Ascending aorta (tissue), 2 donors: ENCODE measurements around the gene LHFPL2. TPM values are rescaled to one million over a fixed set of nuclear protein-coding genes. Genes with fewer than 3 reads are reported as not detected.
A peak's percentile ranks its signal among the peaks of the same experiment; 100 is the strongest.

ENCODE experiments used
- DNase-seq, 2 donors: peaks; one replicate each; pipeline ENCODE4 v3.0.0-alpha.2; 2019; ENCODE audit warnings: low spot score in 2 of 2
- H3K27ac ChIP-seq, 2 donors: fragments of 200-600 bp; sonication (generic); one replicate each; pipeline ENCODE4 v1.5.1; 2016 to 2017; ENCODE audit warnings: mild to moderate bottlenecking in 1 of 2
- H3K27me3 ChIP-seq: fragments of 200-600 bp; sonication (generic); one replicate; pipeline ENCODE4 v1.5.1; 2017
- H3K36me3 ChIP-seq, 2 donors: fragments of 200-600 bp; sonication (generic); one replicate each; pipeline ENCODE4 v1.5.1; 2016
- H3K4me1 ChIP-seq, 2 donors: fragments of 200-600 bp; sonication (generic); one replicate each; pipeline ENCODE4 v1.5.1; 2016 to 2017; ENCODE audit warnings: mild to moderate bottlenecking in 1 of 2
- H3K4me3 ChIP-seq, 2 donors: fragments of 200-600 bp; sonication (generic); one replicate each; pipeline ENCODE4 v1.5.1; 2016 to 2017; ENCODE audit warnings: mild to moderate bottlenecking in 1 of 2
- H3K9me3 ChIP-seq, 2 donors: fragments of 200-600 bp; sonication (generic); one replicate each; pipeline ENCODE4 v1.5.1; 2016
- CTCF ChIP-seq, 3 experiments: fragments of 200-600 bp in 2 of 3; fragments of 450-650 bp in 1 of 3; sonication (generic) in 2 of 3; IDR thresholded peaks; one replicate each; pipeline ENCODE4 v1.5.1; 2016 to 2019; ENCODE audit warnings: antibody characterized with exemption in 3 of 3, mild to moderate bottlenecking in 1 of 3, moderate library complexity in 1 of 3
- intact Hi-C: fragments of 100-400 bp; cut with DNase I; formaldehyde crosslinking; loops from one replicate; pipeline ENCODE4 v1.15.1; 2023
- total RNA-seq: library from RNA; depleted of rRNA; stranded (reverse); fragments of >200 nt; gene quantifications from one replicate; pipeline ENCODE4 v1.1.0, GENCODE V29; 2016

LHFPL2 gene
- total RNA-seq, 1 donor from 2014 or later, result 9.7 TPM

GRCh38 chr5:78593465-78593864 lies 55.1 kb downstream of the LHFPL2 start:
- Histone ChIP-seq H3K4me1 (peaks cover 14 to 47% of the 10 kb centered on the region in 2 donors), H3K4me3 (no peak overlapping the region), H3K27ac (peak overlapping the region; percentile 66 to 74), H3K36me3 (no peaks in the 10 kb centered on the region), H3K9me3 (no peaks in the 10 kb centered on the region), H3K27me3 (no peaks in the 10 kb centered on the region)
- no peak for TF ChIP-seq CTCF (IDR thresholded peaks at IDR 0.05)
- no peak for DNase-seq
- intact Hi-C loops, result no loop called here

DNA sequence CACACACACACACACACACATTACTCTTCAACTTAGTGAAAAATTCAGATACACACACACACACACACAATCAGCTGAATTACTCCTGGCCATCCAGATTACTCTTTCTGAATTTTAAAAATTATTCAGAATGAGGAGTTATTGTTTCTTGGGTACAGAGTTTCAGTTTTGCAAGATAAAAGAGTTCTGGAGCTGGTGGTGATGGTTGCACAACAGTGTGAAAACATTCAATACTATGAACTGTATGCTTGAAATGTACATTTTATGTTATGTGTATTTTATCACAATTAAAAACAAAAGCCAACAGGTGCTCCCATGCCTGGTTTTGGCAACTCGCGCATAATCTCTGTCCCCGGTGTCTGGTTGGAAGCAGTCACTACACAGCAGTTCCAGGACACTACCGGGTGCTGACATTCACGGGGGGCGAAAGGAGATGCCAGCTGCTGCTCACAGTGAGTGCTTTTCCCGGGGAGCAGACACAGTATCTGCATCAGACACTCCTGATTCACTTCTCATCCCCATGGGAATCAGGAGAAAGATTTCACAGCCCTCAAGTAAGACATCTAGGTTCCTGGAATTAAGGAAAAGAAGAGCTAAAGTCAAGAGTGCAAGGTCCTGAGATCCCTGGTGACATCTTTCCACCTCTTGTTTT lies 55.7 kb downstream of the LHFPL2 start:
- no peaks in the 10 kb centered on the region for H3K9me3 ChIP-seq
- no peak overlapping the region for H3K4me3 ChIP-seq
- peaks cover 14 to 47% of the 10 kb centered on the region in 2 donors for H3K4me1 ChIP-seq
- no peaks in the 10 kb centered on the region for H3K36me3 ChIP-seq
- no peak for DNase-seq
- intact Hi-C loops, result no loop called here
- TF ChIP-seq CTCF (IDR thresholded peaks at IDR 0.05), result no peak
- H3K27ac ChIP-seq, result peak overlapping the region in 1 of 2 donors; percentile 74
- no peaks in the 10 kb centered on the region for H3K27me3 ChIP-seq

- H3K4me1 ChIP-seq, result peaks cover 19 to 47% of the 10 kb centered on the region in 2 donors
- no peak for DNase-seq
- H3K36me3 ChIP-seq, result no peaks in the 10 kb centered on the region
- intact Hi-C loops, result no loop called here
- peak overlapping the region in 1 of 2 donors; percentile 24 for H3K27ac ChIP-seq
- TF ChIP-seq CTCF (IDR thresholded peaks at IDR 0.05), result no peak
- H3K9me3 ChIP-seq, result no peaks in the 10 kb centered on the region
- H3K4me3 ChIP-seq, result peak overlapping the region; percentile 10 to 17
- no peaks in the 10 kb centered on the region for H3K27me3 ChIP-seq
Measured at GRCh38 chr5:78591972-78592700, 56.4 kb downstream of the LHFPL2 start.

DNA sequence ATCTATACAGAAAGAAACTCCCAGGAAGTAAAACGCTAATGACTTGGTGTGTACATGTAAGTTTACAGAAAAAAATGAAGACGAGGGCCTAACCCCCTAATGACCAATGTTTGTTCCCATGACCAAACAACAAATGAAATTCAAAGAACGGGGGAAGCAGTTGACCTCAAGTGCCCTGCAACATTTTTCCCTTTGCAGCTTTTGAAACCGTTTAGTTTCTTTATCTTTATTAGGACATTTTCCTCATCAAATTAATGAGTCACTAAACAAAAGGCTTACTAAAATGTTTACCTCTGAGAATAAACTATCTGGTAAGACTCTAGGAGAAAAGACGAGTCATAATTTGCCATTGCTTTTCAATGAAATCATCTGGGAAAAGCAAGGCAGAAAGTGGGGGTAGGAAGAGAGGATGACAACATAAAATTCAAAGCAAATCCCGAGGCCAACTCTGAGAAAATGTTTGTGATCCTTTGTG lies 57.4 kb downstream of the LHFPL2 start:
- Histone ChIP-seq H3K27ac (no peak overlapping the region), H3K27me3 (no peaks in the 10 kb centered on the region), H3K9me3 (no peaks in the 10 kb centered on the region), H3K36me3 (no peaks in the 10 kb centered on the region), H3K4me3 (no peak overlapping the region), H3K4me1 (peaks cover 19 to 44% of the 10 kb centered on the region in 2 donors)
- no peak for DNase-seq
- no peak for TF ChIP-seq CTCF (IDR thresholded peaks at IDR 0.05)
- intact Hi-C loops, result no loop called here

DNA sequence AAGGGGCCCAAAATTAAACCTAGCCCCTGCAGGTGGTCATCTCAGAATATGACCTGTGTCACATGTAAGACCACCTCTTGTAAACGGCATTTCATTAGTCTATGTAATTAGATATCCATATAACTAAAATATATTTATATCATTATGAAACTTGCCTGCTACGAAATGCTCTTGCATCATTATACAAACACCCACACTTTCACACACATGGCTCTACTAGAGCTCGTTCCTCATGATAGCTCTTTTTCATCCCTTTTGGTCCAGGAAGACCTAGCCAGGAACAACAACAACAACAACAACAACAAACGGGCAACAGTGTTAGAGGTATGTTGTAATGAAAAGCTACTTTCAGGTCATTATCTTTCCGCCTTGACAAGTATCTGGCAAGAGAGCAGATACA lies 58.6 kb downstream of the LHFPL2 start:
- Histone ChIP-seq H3K27ac (no peak overlapping the region), H3K4me1 (peaks cover 16 to 34% of the 10 kb centered on the region in 2 donors), H3K9me3 (no peaks in the 10 kb centered on the region), H3K4me3 (no peak overlapping the region), H3K36me3 (no peaks in the 10 kb centered on the region), H3K27me3 (no peaks in the 10 kb centered on the region)
- intact Hi-C loops, result no loop called here
- no peak for TF ChIP-seq CTCF (IDR thresholded peaks at IDR 0.05)
- no peak for DNase-seq
